Islet of Langerhans (tissue), 1 donor: ENCODE measurements around the gene KIAA1210.

Experiments used
- FAIRE-seq: peaks from one replicate; lab custom pipeline; 2011; peaks lifted over from hg19 to GRCh38; lab: Jason Lieb, UNC

Gene KIAA1210

DNA sequence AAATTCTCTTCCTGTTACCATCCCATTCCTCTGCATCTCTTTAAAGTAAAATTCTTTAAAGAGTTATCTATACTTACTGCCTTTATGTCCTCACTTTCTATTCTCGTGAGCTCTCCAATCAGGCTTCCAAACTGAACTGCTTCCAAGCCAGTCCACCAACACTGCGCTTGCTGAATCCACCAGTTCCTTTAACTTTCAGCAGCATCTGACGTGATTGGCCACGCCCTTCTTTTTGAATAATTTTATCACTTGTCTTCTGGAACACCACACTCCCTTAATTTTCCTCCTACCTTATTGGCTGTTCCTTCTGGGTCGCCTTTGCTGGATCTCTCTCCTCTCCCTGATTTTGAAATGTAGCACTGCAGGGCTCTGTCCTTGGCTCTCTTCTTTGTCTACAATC is at the start of gene KIAA1210:
Gene KIAA1210 (minus strand): TSS at position 163 of the 400 bp plus-strand sequence. CDS start 4,170 bp downstream, outside the sequence.
- no peak for FAIRE-seq

DNA sequence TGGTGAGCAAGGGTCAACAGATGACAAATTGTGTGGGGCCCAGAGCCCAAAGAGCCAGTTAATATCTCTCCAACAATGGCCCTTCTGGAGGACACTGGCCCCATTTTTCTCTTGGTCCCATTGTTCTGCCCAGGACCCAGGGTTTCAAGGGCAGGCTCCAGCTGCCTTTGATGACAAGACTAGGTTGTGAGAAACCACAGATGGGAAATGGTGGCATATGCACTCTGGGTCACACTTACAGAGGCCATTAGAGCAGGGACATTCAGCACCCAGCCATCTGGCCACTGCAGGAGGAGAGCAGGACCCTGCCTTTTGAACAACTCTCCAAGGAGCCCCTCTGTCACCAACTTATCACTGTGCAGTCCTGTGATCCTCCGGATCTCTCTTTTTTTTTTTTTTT is 49.7 kb upstream of the KIAA1210 start:
- FAIRE-seq, result no peak

DNA sequence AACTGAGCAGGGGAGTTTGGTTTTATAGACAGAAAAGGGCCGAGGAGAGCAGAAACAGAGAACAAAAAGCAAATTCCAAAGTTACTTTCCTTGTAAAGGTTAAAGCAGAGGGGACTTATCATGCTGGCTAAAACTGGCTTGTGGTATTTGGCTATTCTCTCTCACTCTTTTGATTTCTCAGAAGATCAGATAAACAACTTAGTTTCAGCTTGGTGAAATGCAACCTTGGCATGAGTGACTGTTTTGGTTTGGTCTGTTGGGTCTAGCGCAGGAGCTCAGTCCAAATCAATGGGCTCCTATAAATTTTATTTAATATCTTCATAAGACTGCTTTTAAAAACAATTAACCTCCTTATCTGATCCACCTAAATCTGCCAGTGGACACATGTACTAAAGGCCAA is 47.3 kb upstream of the KIAA1210 start:
- FAIRE-seq, result no peak

DNA sequence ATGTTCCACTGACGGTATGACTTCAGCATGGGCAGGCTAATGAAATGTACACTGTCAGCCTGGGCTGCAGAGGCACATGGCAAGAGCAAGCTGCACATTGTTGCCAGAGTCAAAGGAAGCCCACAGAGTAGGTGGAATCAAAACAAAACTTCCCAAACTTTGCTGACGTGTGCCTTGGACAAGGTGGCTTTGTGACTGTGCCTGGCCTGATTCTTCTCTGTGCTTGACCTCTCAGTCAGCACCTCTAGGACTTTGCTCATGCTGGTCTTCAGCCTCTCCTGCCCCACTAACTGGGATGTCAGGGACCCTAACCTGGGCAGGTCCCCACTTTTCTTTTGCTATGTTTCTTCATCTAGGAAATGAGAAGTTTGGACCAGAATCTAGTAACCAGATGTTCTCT is 40.5 kb upstream of the KIAA1210 start:
- no peak for FAIRE-seq

DNA sequence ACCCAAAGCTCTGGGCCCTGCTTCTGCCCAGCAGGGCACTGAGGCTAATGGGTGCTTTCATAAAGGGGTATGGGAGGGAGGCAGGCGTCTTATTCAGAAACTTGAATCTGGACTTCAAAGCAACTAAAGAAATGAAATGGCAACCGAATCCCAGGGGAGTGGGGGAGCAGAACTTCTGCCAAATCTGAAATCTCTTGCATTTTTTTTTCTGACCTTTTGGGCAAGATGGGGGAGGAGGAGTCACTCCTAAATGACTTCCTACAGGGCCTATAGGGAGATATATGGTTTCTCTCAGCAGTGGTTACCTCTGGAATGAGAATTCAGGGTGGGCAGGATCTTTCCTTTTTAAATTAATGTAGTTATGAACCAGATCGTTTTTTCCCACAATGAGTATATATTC is 30.6 kb upstream of the KIAA1210 start:
- no peak for FAIRE-seq

DNA sequence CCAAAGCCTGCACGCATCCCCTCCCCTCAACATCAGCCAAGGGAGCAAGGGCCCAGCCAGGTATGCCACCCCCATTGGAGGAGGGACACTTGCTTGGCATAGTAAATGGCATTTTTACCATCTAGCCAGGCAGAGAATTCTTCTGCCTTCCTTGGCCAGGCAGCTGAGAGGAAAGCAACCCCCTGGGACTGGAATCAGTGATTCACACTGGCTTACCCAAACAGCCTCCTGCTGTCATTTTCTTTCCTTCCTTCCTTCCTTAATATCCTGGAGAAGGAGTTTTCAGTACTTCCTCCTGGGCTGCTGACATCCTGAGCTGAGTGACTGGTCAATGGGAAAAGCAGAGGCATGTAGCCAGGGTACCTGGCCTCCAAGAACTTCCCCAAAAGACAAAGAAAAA is 28.6 kb upstream of the KIAA1210 start:
- no peak for FAIRE-seq

DNA sequence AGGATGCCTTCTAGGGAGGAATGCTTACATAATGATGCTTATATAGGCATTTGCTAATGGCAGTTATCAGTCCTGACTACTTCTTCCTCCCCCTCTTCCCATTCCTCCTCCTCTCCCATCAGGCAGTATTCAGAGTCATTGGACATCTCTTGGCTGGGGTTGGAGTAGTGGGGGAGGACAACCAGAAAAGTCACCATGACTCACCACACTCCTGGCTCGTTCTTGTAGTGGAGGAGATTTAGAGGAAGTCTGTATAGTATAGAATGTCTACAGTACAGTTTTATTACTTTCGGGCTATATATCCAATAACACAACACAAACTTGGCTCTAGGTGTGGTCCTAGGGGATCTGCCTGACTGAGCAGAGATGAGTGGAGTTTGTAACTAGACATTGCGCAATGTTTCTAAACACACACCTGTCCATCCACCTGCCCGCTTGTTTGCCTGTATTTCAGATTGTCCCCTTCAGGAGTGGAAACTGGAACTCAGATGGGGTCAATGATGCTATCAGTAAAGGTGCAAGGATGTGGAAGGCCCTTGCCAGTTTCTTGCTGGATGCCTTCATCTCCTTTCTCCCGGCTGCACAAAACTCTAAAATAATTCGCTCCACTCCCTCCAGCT is 27.9 kb upstream of the KIAA1210 start:
- no peak for FAIRE-seq

DNA sequence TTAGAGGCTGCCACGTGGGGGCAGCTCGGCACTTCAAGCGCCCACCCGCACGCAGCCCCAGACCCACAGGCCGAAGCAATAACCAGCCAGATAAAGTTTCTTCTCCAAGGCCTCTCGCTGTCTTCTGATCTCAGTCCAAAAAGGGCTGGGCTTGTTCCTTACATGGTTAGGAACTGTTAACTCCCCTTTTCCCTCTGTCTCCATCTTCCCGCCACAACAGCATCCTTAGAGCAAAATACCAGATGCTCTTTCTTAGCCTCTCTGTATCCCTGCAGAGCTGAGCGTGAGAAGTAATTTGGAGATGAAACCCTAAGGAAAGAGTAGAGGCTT is 23.4 kb upstream of the KIAA1210 start:
- no peak for FAIRE-seq

DNA sequence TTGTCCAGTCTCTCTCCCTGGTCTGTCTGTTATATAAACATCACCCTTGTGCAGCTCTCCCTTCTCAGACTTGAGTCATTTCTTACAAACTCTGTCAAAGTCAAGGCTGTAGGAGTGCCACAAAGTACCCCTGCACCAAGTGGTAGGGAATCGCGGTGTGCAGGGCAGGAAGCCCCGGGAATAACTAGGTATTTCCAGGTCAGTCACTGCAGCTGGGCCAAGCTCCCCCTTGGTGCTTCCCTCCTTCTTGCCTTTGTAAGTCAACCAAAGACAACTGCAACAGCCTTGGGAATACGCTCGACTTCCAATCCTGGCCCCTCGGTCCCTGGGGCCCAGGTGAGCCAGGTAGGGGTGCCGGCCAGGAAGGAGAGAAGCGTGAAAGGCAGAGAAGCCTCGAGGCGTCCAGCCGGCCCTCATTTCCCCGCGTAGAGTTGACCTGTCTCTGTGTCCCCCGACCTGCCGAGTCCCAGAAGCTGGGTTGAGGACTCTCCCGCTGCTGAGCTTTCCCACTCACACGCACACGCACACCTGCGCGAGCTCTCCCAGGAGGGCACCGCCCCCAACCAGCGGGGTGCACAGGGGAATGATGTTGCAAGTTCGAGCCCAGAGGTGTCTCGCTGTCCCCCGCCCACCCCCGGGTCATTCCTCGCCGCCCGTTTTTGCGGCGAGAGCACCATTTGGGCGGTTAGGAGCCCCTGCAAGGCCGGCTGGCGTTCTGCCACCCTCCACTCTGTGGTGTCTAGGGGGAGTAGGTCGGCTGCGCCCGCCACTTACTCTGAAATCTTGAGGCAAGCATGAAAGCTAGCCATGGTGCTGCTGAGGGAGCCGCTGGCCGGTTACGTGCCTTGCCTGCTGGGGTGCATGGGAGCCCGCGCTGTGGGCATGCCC is 22.8 kb upstream of the KIAA1210 start:
- FAIRE-seq, result no peak

DNA sequence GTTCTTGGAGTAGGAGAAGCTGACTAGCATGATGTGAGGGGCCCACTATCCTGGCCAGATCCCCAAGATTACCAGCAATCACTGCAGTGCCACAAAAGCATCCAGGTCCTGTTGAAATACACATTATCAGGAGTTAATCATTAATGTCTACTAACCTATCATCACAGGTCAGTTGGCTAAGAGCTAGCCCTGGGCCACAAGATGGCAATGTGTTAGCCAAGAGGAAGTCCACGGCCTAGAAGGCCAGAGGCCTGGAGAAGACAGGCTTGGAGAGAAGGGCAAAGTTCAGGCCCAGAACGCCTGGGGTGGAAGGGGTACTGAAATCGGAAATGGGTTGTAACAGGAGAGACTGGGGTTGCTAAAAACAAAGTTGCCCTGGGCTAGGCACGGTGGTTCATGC is 19.9 kb upstream of the KIAA1210 start:
- FAIRE-seq, result no peak

DNA sequence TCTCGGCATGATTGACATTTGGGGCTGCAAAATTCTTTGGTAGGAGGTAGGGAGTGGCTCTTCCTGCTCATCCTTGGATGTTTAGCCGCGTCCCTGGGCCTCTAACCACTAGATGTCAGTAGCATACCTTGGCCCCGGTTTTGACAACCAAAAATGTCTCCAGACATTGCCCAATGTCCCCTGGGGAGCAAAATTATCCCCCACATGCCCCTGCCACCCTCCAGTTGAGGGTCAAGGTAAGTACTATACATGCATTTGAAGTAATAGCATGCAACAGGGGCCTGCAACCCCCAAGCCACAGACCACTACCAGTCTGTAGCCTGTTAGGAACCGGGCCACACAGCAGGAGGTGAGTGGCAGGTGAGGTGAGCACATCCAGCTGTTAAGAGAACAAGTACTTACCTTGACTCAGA is 17.6 kb upstream of the KIAA1210 start:
- no peak for FAIRE-seq

DNA sequence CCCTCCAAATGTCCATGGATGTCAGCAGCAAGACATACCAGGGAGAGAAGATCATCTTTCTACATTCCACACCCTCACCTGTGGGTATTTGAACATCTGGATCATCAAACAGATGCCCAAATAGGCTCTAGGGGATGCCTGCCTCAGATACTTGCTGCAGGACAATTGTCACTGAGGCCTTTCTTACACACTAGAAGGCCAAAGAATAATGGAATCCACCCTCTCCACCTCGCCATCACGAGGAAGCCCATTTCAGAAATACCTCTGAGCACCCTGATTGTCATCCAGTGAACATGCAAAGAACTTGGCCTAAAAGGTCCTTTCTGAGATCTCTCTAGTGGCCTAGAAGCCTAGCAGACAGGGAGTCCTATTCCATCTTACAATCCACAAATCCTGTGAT is 6.9 kb upstream of the KIAA1210 start:
- no peak for FAIRE-seq

DNA sequence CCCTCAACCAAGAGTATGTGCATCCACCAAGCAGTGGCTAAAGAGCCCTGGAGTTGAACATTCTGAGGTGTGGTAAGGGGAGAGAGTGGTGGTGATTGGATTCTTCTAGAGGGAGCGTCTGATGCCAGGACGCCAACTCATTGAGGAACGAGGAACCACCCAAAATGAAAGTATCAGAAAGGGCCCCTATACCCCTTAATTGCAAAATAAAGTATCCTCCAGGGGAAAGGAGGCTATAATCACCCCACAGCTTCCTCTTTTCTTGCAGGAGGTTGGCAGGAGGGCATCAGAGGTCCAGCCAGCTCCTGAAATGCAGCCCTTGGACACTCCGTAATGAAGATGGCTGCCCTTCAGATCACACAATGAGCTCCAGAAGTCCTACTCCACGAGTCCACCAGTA is 5.3 kb upstream of the KIAA1210 start:
- no peak for FAIRE-seq

DNA sequence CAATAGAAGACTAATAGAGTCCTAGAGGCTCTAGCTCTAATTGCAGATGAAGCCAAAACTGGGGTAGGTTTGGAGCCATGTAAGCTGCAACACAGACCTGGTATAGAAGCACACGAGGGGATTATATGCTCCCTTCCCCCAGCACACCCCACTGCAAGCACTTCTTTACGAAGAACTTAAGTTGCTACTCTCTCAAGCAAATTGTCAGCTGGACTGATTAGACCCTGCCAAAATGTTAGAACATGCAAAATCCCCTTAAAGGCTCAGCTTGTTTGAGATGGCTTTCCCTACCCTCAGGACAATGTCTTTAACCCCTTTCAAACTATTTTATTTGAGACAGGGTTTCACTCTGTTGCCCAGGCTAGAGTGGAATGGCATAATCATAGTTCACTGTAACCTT is 4.7 kb upstream of the KIAA1210 start:
- no peak for FAIRE-seq

DNA sequence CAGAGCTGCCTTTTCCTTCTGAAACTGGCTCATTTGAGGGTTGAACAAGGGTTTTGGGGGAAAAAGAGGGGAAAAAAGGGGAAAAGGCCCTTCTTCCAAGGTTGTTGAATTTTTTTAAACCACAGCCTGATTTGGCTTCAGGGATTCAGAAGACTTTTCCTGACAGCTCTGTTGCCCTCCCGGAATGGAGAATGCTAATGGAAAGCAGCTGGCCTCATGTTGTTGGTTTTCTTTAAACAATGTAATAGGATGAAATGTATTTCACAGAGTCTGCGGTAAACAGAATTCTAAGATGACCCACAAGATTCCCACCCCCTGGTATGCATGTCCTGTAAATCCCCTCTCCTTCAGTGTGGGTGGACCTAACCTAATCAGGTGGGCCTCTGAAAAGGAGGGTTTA is 3.3 kb upstream of the KIAA1210 start:
- FAIRE-seq, result no peak

DNA sequence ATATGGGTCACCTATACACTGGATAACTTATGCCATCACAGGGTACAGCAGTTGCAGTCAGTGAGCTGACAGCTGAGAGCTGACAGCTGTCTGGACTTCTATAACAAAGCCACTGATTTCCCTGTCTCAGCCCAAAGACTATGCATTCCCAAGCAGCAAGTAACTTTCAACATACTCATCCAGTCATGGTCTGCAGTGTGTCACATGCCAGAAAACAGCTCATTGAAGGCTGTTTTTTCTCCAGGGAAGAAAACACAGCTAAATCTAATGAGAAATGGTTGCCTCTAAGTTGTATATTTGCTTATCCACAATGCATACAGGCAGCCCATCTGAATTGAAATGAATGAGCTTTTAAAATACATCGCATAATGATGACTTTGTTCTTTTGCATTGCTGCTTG is 6.3 kb downstream of the KIAA1210 start:
- FAIRE-seq, result no peak

DNA sequence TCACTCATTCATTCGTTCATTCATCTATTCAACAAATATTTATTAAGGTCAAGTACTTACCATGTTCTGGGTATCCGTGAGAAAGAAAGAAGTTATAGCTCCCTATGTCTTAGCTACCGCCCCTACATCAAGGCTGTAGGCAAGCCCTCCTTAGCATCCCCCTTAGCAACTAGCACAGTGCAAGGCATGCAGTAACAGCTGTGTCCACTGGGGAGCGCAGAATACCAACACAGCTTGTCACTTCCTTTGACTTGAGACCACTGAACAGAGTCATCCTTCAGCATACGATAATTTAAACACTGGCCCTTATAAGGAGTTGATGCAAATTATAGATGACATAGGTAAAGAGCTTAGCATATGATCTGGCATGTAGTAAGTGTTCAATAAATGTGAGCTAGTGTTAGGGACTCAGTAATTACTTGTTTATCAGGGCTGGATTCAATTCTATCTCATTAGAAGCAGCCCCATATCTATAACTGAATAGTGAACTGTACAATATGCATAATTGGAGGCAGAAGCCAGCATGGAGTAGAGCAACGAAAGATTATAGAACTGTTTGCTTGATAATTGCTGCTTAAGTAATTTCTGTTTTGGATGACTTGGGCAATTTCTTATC is 8.7 kb downstream of the KIAA1210 start:
- FAIRE-seq, result no peak

DNA sequence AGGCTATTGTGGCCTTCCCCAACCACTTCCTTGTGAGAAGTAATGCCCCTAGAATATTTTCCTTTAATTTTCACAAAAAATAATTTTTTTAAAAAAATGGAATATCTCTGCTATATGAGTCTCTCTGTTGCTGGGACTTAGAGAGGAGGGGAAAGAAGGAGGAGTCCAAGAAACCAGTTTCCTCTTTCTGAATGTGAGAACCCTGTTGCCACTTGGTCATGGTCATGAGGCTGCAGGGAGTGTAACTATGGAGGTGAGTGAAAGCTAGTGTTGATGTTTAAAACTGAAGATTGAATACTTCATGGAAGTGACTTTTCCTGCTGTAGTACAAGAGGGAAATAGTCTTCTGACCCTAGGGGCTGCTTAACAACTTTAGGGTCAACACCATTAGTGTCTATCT is 20.4 kb downstream of the KIAA1210 start:
- no peak for FAIRE-seq

DNA sequence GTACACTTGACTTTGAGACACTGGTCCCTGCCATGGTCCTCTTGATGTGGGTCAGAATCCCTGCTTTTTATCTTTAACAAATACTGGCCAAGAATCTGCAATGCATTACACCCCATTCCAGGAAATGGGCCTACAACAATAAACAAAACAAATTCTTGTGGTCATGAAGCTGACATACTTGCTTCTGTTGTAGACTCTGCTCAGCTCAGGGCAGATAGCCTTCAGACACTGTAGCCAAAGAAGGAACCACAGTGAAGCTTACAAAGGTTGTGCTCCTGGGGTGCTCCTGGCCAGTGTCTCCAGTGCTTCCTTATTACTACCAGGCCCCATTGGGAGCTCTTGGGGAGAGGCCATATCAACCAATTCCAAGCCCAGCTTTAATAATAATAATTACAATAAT is 21.8 kb downstream of the KIAA1210 start:
- FAIRE-seq, result no peak

DNA sequence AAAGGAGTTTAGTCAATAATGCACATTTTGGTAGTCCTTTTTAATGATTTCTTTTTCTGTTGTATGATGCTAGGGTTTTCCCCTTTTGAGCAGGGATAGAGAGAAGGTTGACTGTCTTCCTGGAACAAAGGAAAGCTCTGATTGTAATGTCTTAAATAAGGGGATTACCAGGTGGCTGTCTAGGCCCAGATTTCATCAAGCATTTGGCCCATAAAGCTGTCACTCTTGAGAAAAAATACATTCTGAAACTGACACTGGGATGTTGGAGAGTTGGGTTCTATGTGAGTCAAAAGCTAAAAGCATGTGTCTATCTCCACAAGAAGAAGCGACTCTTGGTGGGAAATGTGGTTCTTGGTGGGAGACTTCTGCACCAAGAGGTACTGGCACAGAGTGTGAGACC is 26.4 kb downstream of the KIAA1210 start:
- FAIRE-seq, result no peak

DNA sequence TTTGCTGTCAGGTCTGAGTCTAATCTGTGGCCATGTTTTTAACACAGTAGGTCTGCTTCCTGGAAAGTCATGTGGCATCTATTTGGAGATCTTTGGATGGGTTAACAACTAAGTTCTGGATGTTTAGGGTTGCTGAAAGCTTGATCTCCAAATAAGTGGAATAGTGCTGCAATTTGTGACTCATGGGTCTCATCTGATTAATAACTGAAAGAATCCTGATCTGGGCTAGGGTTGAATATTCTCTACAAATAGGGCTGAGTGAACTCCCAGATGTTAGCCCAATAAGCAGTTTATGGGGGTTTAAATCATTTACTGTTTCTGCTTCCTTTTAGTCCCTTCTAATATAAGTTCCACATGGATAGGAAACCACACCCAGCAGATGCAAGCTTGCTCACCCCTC is 31.7 kb downstream of the KIAA1210 start:
- FAIRE-seq, result no peak

DNA sequence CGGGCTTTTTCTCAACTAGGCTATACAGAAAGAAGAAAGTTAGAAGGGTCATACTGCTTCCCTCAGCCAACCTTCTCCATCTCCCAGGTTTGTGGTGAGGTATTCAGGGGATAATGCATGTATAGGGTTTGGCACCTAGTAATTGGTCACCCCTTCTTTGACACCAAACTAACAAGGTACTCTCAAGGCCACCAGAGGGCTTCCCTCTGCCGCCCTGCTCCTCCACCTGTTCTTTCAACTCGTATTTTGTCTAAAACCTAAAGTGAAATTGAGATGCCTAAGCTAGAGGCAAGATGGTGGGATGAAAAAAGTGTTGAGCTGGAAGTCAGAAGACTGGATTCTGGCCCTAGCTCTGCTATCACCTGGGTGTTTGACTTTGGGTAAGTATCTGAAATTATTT is 32.8 kb downstream of the KIAA1210 start:
- no peak for FAIRE-seq

DNA sequence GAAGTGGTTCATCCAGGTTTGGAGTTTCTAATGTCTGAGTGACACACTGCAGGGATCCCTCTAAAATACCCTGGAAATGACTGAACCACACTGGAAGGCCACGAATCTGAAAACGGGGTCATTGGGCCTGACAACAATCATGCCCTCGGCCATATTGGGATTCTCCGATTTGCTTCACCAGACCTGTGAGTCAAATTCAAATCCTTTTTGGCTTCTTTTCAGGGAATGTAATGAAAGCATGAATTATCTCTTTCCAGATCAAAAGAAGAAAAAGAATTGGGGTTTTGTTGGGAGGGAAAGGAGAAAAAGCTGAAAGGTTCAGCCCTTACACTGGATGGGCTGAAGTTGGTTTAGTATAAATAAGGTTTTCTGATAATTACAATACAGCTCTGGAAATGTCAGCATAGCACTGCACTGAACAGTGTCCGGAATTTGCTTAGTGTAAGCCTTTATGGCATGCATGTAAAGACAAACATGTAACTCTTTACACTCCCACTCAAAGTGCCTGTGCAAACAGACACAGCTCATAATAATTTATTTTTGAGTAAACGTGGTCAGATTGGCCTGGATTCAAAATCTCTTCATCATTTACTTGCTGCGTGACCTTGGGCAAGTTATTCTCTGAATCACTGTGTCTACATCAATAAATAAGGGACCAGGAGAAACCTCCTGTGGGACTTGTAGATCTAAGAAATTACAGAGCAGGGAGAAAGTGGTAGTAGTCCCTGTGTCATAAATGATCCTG is 33.4 kb downstream of the KIAA1210 start:
- FAIRE-seq, result peak; percentile 55
